Ascending aorta (tissue), 2 donors: ENCODE data around the gene LRRC28. TPM values are rescaled to one million over a fixed set of nuclear protein-coding genes. Genes with fewer than 3 reads are reported as not detected.

ENCODE experiments used
- DNase-seq, 2 donors: peaks; one replicate each; pipeline ENCODE4 v3.0.0-alpha.2; 2019; ENCODE audit warnings: low spot score in 2 of 2
- H3K27ac ChIP-seq, 2 donors: fragments of 200-600 bp; sonication (generic); one replicate each; pipeline ENCODE4 v1.5.1; 2016 to 2017; ENCODE audit warnings: mild to moderate bottlenecking in 1 of 2
- H3K27me3 ChIP-seq: fragments of 200-600 bp; sonication (generic); one replicate; pipeline ENCODE4 v1.5.1; 2017
- H3K36me3 ChIP-seq, 2 donors: fragments of 200-600 bp; sonication (generic); one replicate each; pipeline ENCODE4 v1.5.1; 2016
- H3K4me1 ChIP-seq, 2 donors: fragments of 200-600 bp; sonication (generic); one replicate each; pipeline ENCODE4 v1.5.1; 2016 to 2017; ENCODE audit warnings: mild to moderate bottlenecking in 1 of 2
- H3K4me3 ChIP-seq, 2 donors: fragments of 200-600 bp; sonication (generic); one replicate each; pipeline ENCODE4 v1.5.1; 2016 to 2017; ENCODE audit warnings: mild to moderate bottlenecking in 1 of 2
- H3K9me3 ChIP-seq, 2 donors: fragments of 200-600 bp; sonication (generic); one replicate each; pipeline ENCODE4 v1.5.1; 2016
- CTCF ChIP-seq, 3 experiments: fragments of 200-600 bp in 2 of 3; fragments of 450-650 bp in 1 of 3; sonication (generic) in 2 of 3; IDR thresholded peaks; one replicate each; pipeline ENCODE4 v1.5.1; 2016 to 2019; ENCODE audit warnings: antibody characterized with exemption in 3 of 3, mild to moderate bottlenecking in 1 of 3, moderate library complexity in 1 of 3
- intact Hi-C: fragments of 100-400 bp; cut with DNase I; formaldehyde crosslinking; loops from one replicate; pipeline ENCODE4 v1.15.1; 2023
- total RNA-seq: library from RNA; depleted of rRNA; stranded (reverse); fragments of >200 nt; gene quantifications from one replicate; pipeline ENCODE4 v1.1.0, GENCODE V29; 2016

The LRRC28 gene
- total RNA-seq, 1 donor from 2014 or later, result 24.2 TPM

DNA sequence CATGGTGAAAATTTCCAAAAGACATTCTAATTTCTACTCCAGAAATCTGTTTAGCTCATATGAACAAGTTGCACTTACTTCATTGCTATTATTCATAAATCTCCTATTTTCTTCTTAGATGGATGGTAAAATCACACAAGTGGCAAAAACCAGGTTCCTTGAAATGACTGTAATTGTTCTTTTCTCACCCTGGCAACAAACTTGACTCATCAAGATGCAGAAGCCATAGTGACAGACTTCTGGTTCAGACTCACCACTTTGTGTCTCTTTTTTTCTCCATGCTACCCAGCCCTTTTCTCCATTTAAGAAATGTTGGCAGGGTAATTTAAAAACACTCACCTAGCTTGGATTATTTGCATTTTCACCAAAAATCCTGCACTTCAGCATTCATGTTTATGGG lies 82.1 kb downstream of the LRRC28 start:
- TF ChIP-seq CTCF (IDR thresholded peaks at IDR 0.05), result no peak
- intact Hi-C loops, result loop anchor here (5.0 kb wide), 1 partner anchor 36 kb away; no protein-coding TSS in a partner anchor
- no peaks in the 10 kb centered on the region for H3K36me3 ChIP-seq
- H3K27me3 ChIP-seq, result no peaks in the 10 kb centered on the region
- H3K9me3 ChIP-seq, result no peaks in the 10 kb centered on the region
- H3K4me1 ChIP-seq, result no peaks in the 10 kb centered on the region
- H3K4me3 ChIP-seq, result no peak overlapping the region
- DNase-seq, result no peak
- H3K27ac ChIP-seq, result no peak overlapping the region

- Histone ChIP-seq H3K4me1 (no peaks in the 10 kb centered on the region), H3K9me3 (no peaks in the 10 kb centered on the region), H3K4me3 (no peak overlapping the region), H3K36me3 (no peaks in the 10 kb centered on the region), H3K27me3 (no peaks in the 10 kb centered on the region), H3K27ac (no peak overlapping the region)
- no peak for DNase-seq
- intact Hi-C loops, result loop anchor here (5.0 kb wide), 1 partner anchor 37 kb away; no protein-coding TSS in a partner anchor
- no peak for TF ChIP-seq CTCF (IDR thresholded peaks at IDR 0.05)
Observed at GRCh38 chr15:99333981-99334380, 82.7 kb downstream of the LRRC28 start.

DNA sequence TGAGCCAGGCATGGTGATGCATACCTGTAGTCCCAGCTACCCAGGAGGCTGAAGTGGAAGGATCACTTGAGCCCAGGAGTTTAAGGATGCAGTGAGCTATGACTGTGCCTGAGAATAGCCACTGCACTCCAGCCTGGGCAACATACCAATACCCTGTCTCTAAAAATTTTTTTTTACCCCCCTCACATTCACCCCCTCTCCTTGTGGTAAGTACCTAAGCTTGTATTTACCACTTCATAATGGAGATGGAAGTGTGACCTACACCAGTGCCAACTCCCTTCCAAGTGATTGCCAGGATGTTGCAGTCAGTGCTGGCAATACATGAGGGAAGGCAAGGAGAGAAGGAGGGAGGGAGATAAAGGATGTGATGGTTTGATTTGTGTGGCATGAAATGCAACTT lies 84.2 kb downstream of the LRRC28 start:
- TF ChIP-seq CTCF (IDR thresholded peaks at IDR 0.05), result no peak
- no peaks in the 10 kb centered on the region for H3K9me3 ChIP-seq
- no peak overlapping the region for H3K27ac ChIP-seq
- no peaks in the 10 kb centered on the region for H3K36me3 ChIP-seq
- no peak overlapping the region for H3K4me3 ChIP-seq
- no peaks in the 10 kb centered on the region for H3K27me3 ChIP-seq
- intact Hi-C loops, result no loop called here
- DNase-seq, result no peak
- H3K4me1 ChIP-seq, result no peaks in the 10 kb centered on the region

GRCh38 chr15:99336794-99337193 lies 85.5 kb downstream of the LRRC28 start:
- no peak overlapping the region for H3K4me3 ChIP-seq
- TF ChIP-seq CTCF (IDR thresholded peaks at IDR 0.05), result no peak
- no peak for DNase-seq
- intact Hi-C loops, result no loop called here
- no peaks in the 10 kb centered on the region for H3K27me3 ChIP-seq
- no peaks in the 10 kb centered on the region for H3K36me3 ChIP-seq
- H3K4me1 ChIP-seq, result no peaks in the 10 kb centered on the region
- no peaks in the 10 kb centered on the region for H3K9me3 ChIP-seq
- H3K27ac ChIP-seq, result no peak overlapping the region

DNA sequence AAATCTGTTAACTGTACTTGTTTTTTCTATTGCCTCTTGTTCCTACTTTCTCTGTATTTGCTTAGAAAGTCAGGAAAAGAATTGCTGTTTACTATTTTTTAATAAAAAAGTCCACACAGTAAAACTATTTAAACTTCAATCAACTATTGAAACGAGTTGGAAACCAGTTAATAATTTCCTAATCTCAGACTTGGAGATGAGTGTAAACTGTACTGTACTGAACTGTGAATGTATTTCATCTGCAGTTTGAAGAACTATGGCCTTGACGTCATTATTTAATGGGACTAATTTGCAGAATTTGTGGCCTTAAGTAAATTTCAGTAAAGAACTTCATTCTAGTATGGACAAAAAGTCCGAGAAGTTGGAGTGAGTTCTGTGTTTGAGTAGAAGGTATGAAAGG lies 89.1 kb downstream of the LRRC28 start:
- intact Hi-C loops, result loop anchor here (5.0 kb wide), 1 partner anchor 367 kb away; no protein-coding TSS in a partner anchor
- no peak for TF ChIP-seq CTCF (IDR thresholded peaks at IDR 0.05)
- Histone ChIP-seq H3K27me3 (no peaks in the 10 kb centered on the region), H3K27ac (no peak overlapping the region), H3K4me3 (no peak overlapping the region), H3K36me3 (no peaks in the 10 kb centered on the region), H3K4me1 (peaks cover 0 to 5% of the 10 kb centered on the region in 2 donors), H3K9me3 (no peaks in the 10 kb centered on the region)
- DNase-seq, result no peak

- H3K27ac ChIP-seq, result no peak overlapping the region
- intact Hi-C loops, result loop anchor here (5.0 kb wide), 1 partner anchor 366 kb away; no protein-coding TSS in a partner anchor
Observed at GRCh38 chr15:99341786-99342185, 90.5 kb downstream of the LRRC28 start.

More at GRCh38 chr15:99341786-99342185, 90.5 kb downstream of the LRRC28 start:
- H3K27me3 ChIP-seq, result no peaks in the 10 kb centered on the region
- H3K36me3 ChIP-seq, result no peaks in the 10 kb centered on the region
- no peaks in the 10 kb centered on the region for H3K9me3 ChIP-seq
- peaks cover 0 to 5% of the 10 kb centered on the region in 2 donors for H3K4me1 ChIP-seq
- no peak for TF ChIP-seq CTCF (IDR thresholded peaks at IDR 0.05)
- DNase-seq, result no peak
- no peak overlapping the region for H3K4me3 ChIP-seq
